GM12873 (cell line): ENCODE data around the gene DDX51.

ENCODE experiments used
- CTCF ChIP-seq: IDR thresholded peaks from 2 replicates; pipeline ENCODE4 v1.5.1; 2012; ENCODE audit warnings: low read depth, mild to moderate bottlenecking, moderate library complexity, low read length, control low read depth; ENCODE audit not compliant: insufficient read depth; ENCODE audit errors: missing control alignments

Gene DDX51

GRCh38 chr12:132162508-132163031 is 18.5 kb upstream of the DDX51 start:
- TF ChIP-seq CTCF: no peak

DNA sequence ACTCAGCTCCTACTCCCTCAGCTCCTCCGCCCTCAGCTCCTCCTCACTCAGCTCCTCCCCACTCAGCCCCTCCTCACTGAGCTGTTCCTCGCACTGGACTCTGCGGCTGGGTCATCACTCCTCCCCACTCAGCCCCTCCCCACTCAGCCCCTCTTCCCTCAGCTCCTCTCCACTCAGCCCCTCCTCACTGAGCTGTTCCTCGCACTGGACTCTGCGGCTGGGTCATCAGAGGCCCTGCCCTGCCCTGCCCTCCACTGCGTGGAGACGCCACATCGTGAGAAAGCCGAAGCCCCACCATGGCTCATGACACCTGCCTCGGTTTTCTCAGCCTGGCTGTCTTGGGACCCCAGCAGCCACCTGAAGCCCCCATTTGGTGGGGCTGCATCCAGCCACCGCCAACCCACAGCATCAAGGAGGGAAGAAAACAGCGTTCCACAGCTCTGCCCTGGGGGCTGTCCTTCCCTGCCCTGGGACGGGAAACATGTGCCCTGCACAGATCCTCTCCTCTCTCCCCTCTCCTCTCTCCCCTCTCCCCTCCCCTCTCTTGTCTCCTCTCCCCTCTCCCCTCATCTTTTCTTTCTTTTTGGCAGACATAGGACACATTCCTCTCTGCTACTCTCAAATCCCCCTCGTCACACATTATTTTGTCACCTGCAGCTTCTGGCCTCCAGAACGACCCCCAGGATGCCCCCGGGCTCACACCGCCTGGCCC is 17.8 kb upstream of the DDX51 start:
- TF ChIP-seq CTCF: no peak

DNA sequence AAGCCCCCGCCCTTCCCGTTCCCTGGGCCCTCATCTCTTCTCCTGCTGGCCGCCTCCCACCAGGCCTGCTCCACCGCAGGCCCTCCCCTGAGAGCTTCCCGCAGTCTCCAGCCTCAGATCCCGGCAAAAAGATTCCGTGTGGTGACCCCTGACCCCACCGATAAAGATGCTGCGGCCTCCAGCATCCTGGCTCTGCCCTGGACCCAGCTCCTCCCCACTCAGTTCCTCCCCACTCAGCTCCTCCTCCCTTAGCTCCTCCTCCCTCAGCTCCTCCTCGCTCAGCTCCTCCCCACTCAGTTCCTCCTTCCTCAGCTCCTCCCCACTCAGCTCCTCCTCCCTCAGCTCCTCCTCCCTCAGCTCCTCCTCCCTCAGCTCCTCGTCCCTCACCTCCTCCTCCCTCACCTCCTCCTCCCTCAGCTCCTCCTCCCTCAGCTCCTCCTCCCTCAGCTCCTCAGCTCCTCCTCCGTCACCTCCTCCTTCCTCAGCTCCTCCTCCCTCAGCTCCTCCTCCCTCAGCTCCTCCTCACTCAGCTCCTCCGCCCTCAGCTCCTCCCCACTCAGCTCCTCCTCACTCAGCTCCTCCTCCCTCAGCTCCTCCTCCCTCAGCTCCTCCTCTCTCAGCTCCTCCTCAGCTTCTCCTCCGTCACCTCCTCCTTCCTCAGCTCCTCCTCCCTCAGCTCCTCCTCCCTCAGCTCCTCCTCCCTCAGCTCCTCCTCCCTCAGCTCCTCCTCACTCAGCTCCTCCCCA is 17.1 kb upstream of the DDX51 start:
- TF ChIP-seq CTCF: no peak

GRCh38 chr12:132160601-132161035 is 16.5 kb upstream of the DDX51 start:
- no peak for TF ChIP-seq CTCF

DNA sequence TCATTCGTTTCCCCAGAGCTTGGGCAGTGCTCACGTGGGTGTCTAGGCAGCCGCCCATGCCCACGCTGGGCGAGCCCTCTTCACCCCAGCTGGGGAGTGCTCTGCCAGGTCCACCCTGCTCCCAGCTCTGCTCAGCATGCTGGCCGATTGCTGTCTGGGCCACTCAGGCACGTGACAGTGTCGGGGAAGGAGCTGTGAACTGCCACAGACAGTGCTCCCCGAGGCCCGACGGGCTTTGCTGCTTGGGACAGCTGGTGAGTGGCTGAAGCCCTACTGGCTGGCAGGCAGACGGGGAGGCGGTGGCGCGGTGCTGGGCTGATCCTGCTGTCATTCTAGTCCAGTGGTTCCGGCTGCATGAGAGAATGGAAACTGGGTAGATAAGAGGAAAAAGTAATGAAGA is 15.9 kb upstream of the DDX51 start:
- TF ChIP-seq CTCF: no peak

- TF ChIP-seq CTCF: no peak
Observed at GRCh38 chr12:132159555-132160003, 15.5 kb upstream of the DDX51 start.
